GM23248 (cell line): Measurements from ENCODE around the gene GRK2. TPM values are rescaled to one million over a fixed set of nuclear protein-coding genes. Genes with fewer than 3 reads are reported as not detected.

ENCODE experiments used
- DNase-seq: peaks from one replicate; pipeline ENCODE4 v3.0.0-alpha.2; 2015
- H2AFZ ChIP-seq: fragments of 200-600 bp; sonication (generic); 2 replicates; pipeline ENCODE4 v1.6.1; 2016; ENCODE audit warnings: antibody characterized with exemption
- H3F3A ChIP-seq: fragments of 200-600 bp; sonication (generic); 2 replicates; pipeline ENCODE4 v1.6.1; 2016; ENCODE audit warnings: mild to moderate bottlenecking, antibody characterized with exemption, mixed run types; ENCODE audit not compliant: insufficient read depth
- H3K27ac ChIP-seq: fragments of 200-600 bp; sonication (generic); 2 replicates; pipeline ENCODE4 v1.5.1; 2016; ENCODE audit warnings: mild to moderate bottlenecking
- H3K27me3 ChIP-seq: fragments of 200-600 bp; sonication (generic); replicated peaks from 2 replicates; pipeline ENCODE4 v1.6.1; 2016; ENCODE audit warnings: mild to moderate bottlenecking; ENCODE audit not compliant: insufficient read depth
- H3K36me3 ChIP-seq: fragments of 200-600 bp; sonication (generic); 2 replicates; pipeline ENCODE4 v1.6.1; 2016; ENCODE audit warnings: low read depth, mild to moderate bottlenecking
- H3K4me1 ChIP-seq: fragments of 200-600 bp; sonication (generic); 2 replicates; pipeline ENCODE4 v1.6.1; 2016; ENCODE audit warnings: mild to moderate bottlenecking; ENCODE audit not compliant: insufficient read depth
- H3K4me2 ChIP-seq: fragments of 200-600 bp; sonication (generic); one replicate; pipeline ENCODE4 v1.6.1; 2016; ENCODE audit warnings: mild to moderate bottlenecking; ENCODE audit not compliant: unreplicated experiment
- H3K4me3 ChIP-seq: fragments of 200-600 bp; sonication (generic); 2 replicates; pipeline ENCODE4 v1.5.1; 2016; ENCODE audit warnings: mild to moderate bottlenecking
- H3K79me2 ChIP-seq: fragments of 200-600 bp; sonication (generic); 2 replicates; pipeline ENCODE4 v1.6.1; 2016; ENCODE audit warnings: mild to moderate bottlenecking; ENCODE audit not compliant: insufficient read depth
- H3K9ac ChIP-seq: fragments of 200-600 bp; sonication (generic); 2 replicates; pipeline ENCODE4 v1.6.1; 2016; ENCODE audit warnings: mild to moderate bottlenecking
- H3K9me2 ChIP-seq: fragments of 200-600 bp; sonication (generic); 2 replicates; pipeline ENCODE4 v1.6.1; 2016; ENCODE audit warnings: mixed run types, mild to moderate bottlenecking, moderate library complexity; ENCODE audit not compliant: insufficient read depth
- H3K9me3 ChIP-seq: fragments of 200-600 bp; sonication (generic); one replicate; pipeline ENCODE4 v1.6.1; 2017; ENCODE audit warnings: low read depth
- H4K20me1 ChIP-seq: fragments of 200-600 bp; sonication (generic); 2 replicates; pipeline ENCODE4 v1.6.0; 2016; ENCODE audit not compliant: insufficient read depth
- EZH2 ChIP-seq: fragments of 200-600 bp; sonication (generic); IDR thresholded peaks from 2 replicates; pipeline ENCODE4 v1.6.1; 2018; ENCODE audit warnings: antibody characterized with exemption, mild to moderate bottlenecking; ENCODE audit not compliant: insufficient read depth, poor library complexity, severe bottlenecking
- EZH2phosphoT487 ChIP-seq: fragments of 200-600 bp; sonication (generic); IDR thresholded peaks from 2 replicates; pipeline ENCODE4 v1.6.1; 2018; ENCODE audit warnings: antibody characterized with exemption, moderate library complexity, mild to moderate bottlenecking, low read depth; ENCODE audit not compliant: insufficient read depth
- WGBS, 2 experiments: methylation state at CpG; one replicate each; pipeline ENCODE4 v1.1.6; 2015 to 2017; ENCODE audit warnings: low lambda C conversion rate in 2 of 2, low coverage in 1 of 2; ENCODE audit errors: missing lambda C conversion rate in 2 of 2; 5-methylcytosine and 5-hydroxymethylcytosine counted together
- in situ Hi-C: fragments of 300-500 bp; cut with MboI; formaldehyde crosslinking; loops from 2 replicates; pipeline ENCODE4 v1.15.0; 2020
- polyA plus RNA-seq: library from polyadenylated mRNA; unstranded; fragments of >200 nt; fragmentation: Nextera tagmentation; extraction: Ambion mirVana; gene quantifications from 2 replicates; pipeline ENCODE4 v1.2.1, GENCODE V29; 2016
- total RNA-seq: library from RNA; depleted of rRNA; stranded (reverse); fragments of >200 nt; shearing (Covaris generic); gene quantifications from 2 replicates; pipeline ENCODE4 v1.2.3, GENCODE V29; 2014

GRK2 gene
- total and polyA plus RNA-seq, 2 experiments from 2014 or later = 7.8 to 43.0 TPM

DNA sequence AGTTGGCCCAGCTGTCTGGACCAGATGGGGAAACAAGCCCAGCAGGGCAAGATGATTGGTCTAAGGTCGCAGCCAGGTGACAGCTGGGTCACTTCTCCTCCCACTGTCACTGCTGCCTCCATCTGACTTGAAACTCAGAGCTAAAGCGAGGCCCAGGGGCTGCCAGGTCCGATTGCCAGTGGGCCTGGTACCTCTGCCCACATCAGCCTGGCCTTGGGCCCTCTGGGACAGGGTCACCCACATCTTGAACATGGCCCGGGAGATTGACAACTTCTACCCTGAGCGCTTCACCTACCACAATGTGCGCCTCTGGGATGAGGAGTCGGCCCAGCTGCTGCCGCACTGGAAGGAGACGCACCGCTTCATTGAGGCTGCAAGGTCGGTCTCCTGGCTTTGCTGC is 42.9 kb downstream of the GRK2 start:
- Histone ChIP-seq H3K27me3 (no peaks in the 10 kb centered on the region), H4K20me1 (no peaks in the 10 kb centered on the region), H3K27ac (no peak overlapping the region), H3K4me2 (no peak overlapping the region), H3K9me2 (no peaks in the 10 kb centered on the region), H3K36me3 (no peaks in the 10 kb centered on the region), H2AFZ (no peak overlapping the region), H3K4me1 (0 out of 2 replicates have a peak, but pooled peaks cover 5% of the 10 kb centered on the region), H3F3A (no peaks in the 10 kb centered on the region), H3K9me3 (no peaks in the 10 kb centered on the region), H3K79me2 (no peaks in the 10 kb centered on the region), H3K9ac (no peak overlapping the region), H3K4me3 (no peak overlapping the region)
- no peak for DNase-seq
- in situ Hi-C loops = no loop called here
- 91 to 92% methylated on average over 11 of the region's 11 CpGs for WGBS, 2 experiments
- TF ChIP-seq EZH2 (no peak), EZH2phosphoT487 (no peak)

DNA sequence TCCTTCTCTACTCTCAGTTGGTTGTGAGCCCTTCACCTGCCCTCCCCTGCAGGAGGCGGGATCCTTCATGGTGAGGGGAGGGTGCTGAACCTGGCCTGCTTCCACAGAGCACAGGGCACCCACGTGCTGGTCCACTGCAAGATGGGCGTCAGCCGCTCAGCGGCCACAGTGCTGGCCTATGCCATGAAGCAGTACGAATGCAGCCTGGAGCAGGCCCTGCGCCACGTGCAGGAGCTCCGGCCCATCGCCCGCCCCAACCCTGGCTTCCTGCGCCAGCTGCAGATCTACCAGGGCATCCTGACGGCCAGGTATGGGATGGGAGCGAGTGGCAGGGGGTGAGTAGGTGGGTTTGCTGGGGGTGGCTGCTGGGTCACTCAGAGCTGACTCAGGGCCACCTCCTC is 43.4 kb downstream of the GRK2 start:
- Histone ChIP-seq H3K4me3 (no peak overlapping the region), H3K27me3 (no peaks in the 10 kb centered on the region), H3K4me2 (no peak overlapping the region), H3K27ac (no peak overlapping the region), H3K9me2 (no peaks in the 10 kb centered on the region), H3K79me2 (no peaks in the 10 kb centered on the region), H2AFZ (no peak overlapping the region), H3K9me3 (no peaks in the 10 kb centered on the region), H4K20me1 (no peaks in the 10 kb centered on the region), H3K9ac (no peak overlapping the region), H3F3A (no peaks in the 10 kb centered on the region), H3K36me3 (no peaks in the 10 kb centered on the region), H3K4me1 (no peaks in the 10 kb centered on the region)
- WGBS, 2 experiments = 91% methylated on average over 14 of the region's 14 CpGs
- DNase-seq = no peak
- in situ Hi-C loops = no loop called here
- TF ChIP-seq EZH2 (no peak), EZH2phosphoT487 (no peak)

DNA sequence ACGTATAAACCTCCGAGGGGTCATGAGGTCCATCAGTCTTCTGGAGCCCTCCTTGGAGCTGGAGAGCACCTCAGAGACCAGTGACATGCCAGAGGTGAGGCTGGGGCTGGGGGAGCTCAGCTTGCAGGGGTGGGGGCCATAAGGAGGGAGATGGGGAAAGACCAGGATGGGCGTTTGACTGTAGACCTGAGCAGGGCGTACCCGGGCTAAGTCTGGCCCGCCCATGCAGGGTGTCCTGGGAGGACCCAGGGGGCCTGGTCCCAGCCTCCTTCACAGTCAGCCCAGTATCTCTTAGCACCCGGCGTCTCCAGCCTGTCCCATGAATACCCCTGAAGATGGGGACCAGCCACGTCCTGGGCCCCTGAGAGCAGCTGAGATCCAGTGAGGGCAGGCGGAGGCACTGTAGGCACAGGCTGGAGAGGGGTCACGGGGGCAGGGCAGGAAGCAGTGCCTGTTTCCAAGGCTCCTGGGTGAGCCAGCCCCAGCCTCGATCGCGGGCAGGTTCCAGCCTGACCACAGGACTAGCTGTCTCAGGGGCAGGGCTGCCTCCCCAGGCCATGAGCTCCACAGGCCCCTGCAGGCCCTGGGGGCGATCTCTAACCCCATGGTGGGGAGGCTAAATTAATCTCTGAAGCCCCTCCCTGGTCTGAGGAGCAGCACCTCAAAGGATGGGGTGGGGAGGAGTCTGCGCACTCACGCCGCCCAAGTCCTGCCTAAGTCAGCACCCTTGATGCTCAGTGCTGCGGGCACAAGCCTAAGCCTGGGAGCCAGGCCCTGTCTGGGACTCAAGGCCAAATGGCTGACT is 44.2 kb downstream of the GRK2 start:
- H3K27ac ChIP-seq = no peak overlapping the region
- no peaks in the 10 kb centered on the region for H3K9me2 ChIP-seq
- no peaks in the 10 kb centered on the region for H3K27me3 ChIP-seq
- no peak overlapping the region for H3K4me3 ChIP-seq
- in situ Hi-C loops = no loop called here
- H3K79me2 ChIP-seq = no peaks in the 10 kb centered on the region
- no peak overlapping the region for H3K4me2 ChIP-seq
- no peaks in the 10 kb centered on the region for H3K36me3 ChIP-seq
- TF ChIP-seq EZH2 (no peak), EZH2phosphoT487 (no peak)
- no peak overlapping the region for H2AFZ ChIP-seq
- DNase-seq = no peak
- H3F3A ChIP-seq = no peaks in the 10 kb centered on the region
- no peaks in the 10 kb centered on the region for H3K9me3 ChIP-seq
- no peak overlapping the region for H3K9ac ChIP-seq
- WGBS, 2 experiments = 89 to 91% methylated on average over 13 to 18 of the region's 19 CpGs
- no peaks in the 10 kb centered on the region for H3K4me1 ChIP-seq
- no peaks in the 10 kb centered on the region for H4K20me1 ChIP-seq

DNA sequence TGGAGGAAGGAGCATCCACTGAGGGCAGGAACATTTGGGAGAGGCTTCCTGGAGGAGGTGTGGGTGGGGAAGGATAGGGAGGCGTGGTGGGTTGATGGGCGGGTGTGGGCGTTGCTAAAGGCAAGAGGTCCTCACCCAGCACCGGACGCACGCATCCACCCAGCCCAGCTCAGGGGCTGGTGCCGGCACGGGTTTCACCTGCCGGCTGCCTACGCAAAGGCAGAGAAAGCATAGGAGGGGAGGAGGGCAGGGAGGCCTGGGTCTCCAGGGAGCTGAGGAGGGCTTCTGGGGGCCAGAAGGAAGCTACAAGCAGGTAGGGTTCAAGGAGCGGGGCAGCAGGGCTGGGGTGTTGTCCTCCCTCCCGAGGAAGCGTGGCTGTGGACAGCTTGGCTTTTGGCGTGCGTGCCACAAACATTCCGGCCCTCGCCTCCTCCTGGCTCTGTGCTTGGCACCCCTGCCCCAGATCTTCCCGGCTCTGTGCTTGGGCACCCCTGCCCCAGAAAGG is 44.8 kb downstream of the GRK2 start:
- no peak overlapping the region for H3K4me3 ChIP-seq
- H4K20me1 ChIP-seq = no peaks in the 10 kb centered on the region
- TF ChIP-seq EZH2phosphoT487 = no peak
- no peak for TF ChIP-seq EZH2
- no peak overlapping the region for H3K9ac ChIP-seq
- no peaks in the 10 kb centered on the region for H3K79me2 ChIP-seq
- 89 to 92% methylated on average over 14 to 18 of the region's 18 CpGs for whole genome bisulfite sequencing, 2 experiments
- no peaks in the 10 kb centered on the region for H3K36me3 ChIP-seq
- DNase-seq = no peak
- in situ Hi-C loops = no loop called here
- no peaks in the 10 kb centered on the region for H3K9me3 ChIP-seq
- H3K27ac ChIP-seq = no peak overlapping the region
- no peak overlapping the region for H3K4me2 ChIP-seq
- H3K4me1 ChIP-seq = no peaks in the 10 kb centered on the region
- no peaks in the 10 kb centered on the region for H3K9me2 ChIP-seq
- H3F3A ChIP-seq = no peaks in the 10 kb centered on the region
- no peaks in the 10 kb centered on the region for H3K27me3 ChIP-seq
- no peak overlapping the region for H2AFZ ChIP-seq
